ENCODE results near the gene CCDC194. TPM values are rescaled to one million over a fixed set of nuclear protein-coding genes. Genes with fewer than 3 reads are reported as not detected.
A peak's percentile ranks its signal among the peaks of the same experiment; 100 is the strongest.

The CCDC194 gene
- total and polyA plus RNA-seq, 2 of the 13 experiments (the other 11 are each of a cell fraction or from before 2014, with no cell fraction given), result 0.13 to 0.21 TPM

DNA sequence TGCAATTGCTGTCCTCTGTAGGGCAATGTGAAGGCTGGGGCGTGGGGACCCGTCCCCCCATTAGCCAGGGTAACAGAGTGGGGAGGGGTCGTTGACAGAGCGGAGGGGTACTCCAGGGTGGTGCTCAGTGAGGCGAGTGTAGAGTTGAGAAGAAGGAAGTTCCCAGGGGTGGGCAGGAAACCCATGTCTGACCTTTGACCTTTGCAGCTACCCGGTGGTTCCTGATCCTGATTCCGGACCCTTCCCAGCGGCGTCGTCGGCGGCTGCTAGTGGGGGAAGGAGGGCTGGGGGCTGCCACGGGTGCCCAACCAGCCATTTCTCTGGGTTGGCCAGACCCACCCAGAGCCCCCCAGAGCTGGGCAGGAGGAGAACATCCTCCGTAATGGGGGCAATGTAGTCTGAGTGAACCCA lies 14.8 kb downstream of the CCDC194 start (continued):
- TF ChIP-seq ZNF614 (CRISPR knock-in tag; IDR thresholded peaks at IDR 0.05; ENCODE audit: borderline replicate concordance) (no peak), MTF1 (CRISPR knock-in tag; IDR thresholded peaks at IDR 0.05) (no peak), FOXO1 (CRISPR knock-in tag; IDR thresholded peaks at IDR 0.05) (no peak), ZNF33B (CRISPR knock-in tag; IDR thresholded peaks at IDR 0.05) (no peak), SPEN (CRISPR knock-in tag; IDR thresholded peaks at IDR 0.05; ENCODE audit: low read depth) (no peak), ZBTB7B (CRISPR knock-in tag; IDR thresholded peaks at IDR 0.05) (0 out of 2 replicates have a peak, but pooled peaks have one; percentile 29), ZNF737 (CRISPR knock-in tag; IDR thresholded peaks at IDR 0.05; ENCODE audit: borderline replicate concordance) (no peak), EP300 (IDR thresholded peaks at IDR 0.05; ENCODE audit: low read depth in 2 of 2, low read length in 2 of 2) (0 out of 4 replicates have a peak, but pooled peaks of 1 of the 2 experiments have one; percentile 10), EP300 (CRISPR knock-in tag; IDR thresholded peaks at IDR 0.05; ENCODE audit: borderline replicate concordance) (no peak), NFIB (CRISPR knock-in tag; IDR thresholded peaks at IDR 0.05; ENCODE audit: borderline replicate concordance) (no peak), RBM39 (IDR thresholded peaks at IDR 0.05; ENCODE audit: low read depth, low read length, poor library complexity, severe bottlenecking) (no peak), ZNF615 (CRISPR knock-in tag; IDR thresholded peaks at IDR 0.05; ENCODE audit: borderline replicate concordance) (no peak), EED (CRISPR knock-in tag; IDR thresholded peaks at IDR 0.05) (0 out of 2 replicates have a peak, but pooled peaks have one; percentile 31), ZNF207 (IDR thresholded peaks at IDR 0.05; ENCODE audit: borderline replicate concordance) (no peak), ZSCAN31 (CRISPR knock-in tag; IDR thresholded peaks at IDR 0.05; ENCODE audit: low read depth) (no peak), PPARG (CRISPR knock-in tag; conservative IDR thresholded peaks at IDR 0.05) (no peak), SIX1 (CRISPR knock-in tag; IDR thresholded peaks at IDR 0.05; ENCODE audit: borderline replicate concordance) (no peak), MBD4 (IDR thresholded peaks at IDR 0.05; ENCODE audit: borderline replicate concordance, low read length) (no peak), GABPB1 (CRISPR knock-in tag; IDR thresholded peaks at IDR 0.05) (peak; percentile 48), MAFF (IDR thresholded peaks at IDR 0.05; ENCODE audit: low read depth, low read length) (no peak), ZNF891 (CRISPR knock-in tag; IDR thresholded peaks at IDR 0.05) (no peak), ZFP41 (CRISPR knock-in tag; IDR thresholded peaks at IDR 0.05; ENCODE audit: borderline replicate concordance) (no peak)
- TF ChIP-seq, protein P1, sequence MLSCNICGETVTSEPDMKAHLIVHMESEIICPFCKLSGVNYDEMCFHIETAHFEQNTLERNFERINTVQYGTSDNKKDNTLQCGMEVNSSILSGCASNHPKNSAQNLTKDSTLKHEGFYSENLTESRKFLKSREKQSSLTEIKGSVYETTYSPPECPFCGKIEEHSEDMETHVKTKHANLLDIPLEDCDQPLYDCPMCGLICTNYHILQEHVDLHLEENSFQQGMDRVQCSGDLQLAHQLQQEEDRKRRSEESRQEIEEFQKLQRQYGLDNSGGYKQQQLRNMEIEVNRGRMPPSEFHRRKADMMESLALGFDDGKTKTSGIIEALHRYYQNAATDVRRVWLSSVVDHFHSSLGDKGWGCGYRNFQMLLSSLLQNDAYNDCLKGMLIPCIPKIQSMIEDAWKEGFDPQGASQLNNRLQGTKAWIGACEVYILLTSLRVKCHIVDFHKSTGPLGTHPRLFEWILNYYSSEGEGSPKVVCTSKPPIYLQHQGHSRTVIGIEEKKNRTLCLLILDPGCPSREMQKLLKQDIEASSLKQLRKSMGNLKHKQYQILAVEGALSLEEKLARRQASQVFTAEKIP (CRISPR knock-in tag; IDR thresholded peaks at IDR 0.05; ENCODE audit: borderline replicate concordance), result no peak
- TF ChIP-seq, protein P2, sequence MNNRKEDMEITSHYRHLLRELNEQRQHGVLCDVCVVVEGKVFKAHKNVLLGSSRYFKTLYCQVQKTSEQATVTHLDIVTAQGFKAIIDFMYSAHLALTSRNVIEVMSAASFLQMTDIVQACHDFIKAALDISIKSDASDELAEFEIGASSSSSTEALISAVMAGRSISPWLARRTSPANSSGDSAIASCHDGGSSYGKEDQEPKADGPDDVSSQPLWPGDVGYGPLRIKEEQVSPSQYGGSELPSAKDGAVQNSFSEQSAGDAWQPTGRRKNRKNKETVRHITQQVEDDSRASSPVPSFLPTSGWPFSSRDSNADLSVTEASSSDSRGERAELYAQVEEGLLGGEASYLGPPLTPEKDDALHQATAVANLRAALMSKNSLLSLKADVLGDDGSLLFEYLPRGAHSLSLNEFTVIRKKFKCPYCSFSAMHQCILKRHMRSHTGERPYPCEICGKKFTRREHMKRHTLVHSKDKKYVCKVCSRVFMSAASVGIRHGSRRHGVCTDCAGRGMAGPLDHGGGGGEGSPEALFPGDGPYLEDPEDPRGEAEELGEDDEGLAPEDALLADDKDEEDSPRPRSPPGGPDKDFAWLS (CRISPR knock-in tag; IDR thresholded peaks at IDR 0.05; ENCODE audit: borderline replicate concordance), result no peak
- TF ChIP-seq, protein P3, sequence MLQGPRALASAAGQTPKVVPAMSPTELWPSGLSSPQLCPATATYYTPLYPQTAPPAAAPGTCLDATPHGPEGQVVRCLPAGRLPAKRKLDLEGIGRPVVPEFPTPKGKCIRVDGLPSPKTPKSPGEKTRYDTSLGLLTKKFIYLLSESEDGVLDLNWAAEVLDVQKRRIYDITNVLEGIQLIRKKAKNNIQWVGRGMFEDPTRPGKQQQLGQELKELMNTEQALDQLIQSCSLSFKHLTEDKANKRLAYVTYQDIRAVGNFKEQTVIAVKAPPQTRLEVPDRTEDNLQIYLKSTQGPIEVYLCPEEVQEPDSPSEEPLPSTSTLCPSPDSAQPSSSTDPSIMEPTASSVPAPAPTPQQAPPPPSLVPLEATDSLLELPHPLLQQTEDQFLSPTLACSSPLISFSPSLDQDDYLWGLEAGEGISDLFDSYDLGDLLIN (CRISPR knock-in tag; IDR thresholded peaks at IDR 0.05; ENCODE audit: borderline replicate concordance), result no peak
- TF ChIP-seq, protein P4, sequence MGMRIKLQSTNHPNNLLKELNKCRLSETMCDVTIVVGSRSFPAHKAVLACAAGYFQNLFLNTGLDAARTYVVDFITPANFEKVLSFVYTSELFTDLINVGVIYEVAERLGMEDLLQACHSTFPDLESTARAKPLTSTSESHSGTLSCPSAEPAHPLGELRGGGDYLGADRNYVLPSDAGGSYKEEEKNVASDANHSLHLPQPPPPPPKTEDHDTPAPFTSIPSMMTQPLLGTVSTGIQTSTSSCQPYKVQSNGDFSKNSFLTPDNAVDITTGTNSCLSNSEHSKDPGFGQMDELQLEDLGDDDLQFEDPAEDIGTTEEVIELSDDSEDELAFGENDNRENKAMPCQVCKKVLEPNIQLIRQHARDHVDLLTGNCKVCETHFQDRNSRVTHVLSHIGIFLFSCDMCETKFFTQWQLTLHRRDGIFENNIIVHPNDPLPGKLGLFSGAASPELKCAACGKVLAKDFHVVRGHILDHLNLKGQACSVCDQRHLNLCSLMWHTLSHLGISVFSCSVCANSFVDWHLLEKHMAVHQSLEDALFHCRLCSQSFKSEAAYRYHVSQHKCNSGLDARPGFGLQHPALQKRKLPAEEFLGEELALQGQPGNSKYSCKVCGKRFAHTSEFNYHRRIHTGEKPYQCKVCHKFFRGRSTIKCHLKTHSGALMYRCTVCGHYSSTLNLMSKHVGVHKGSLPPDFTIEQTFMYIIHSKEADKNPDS (CRISPR knock-in tag; IDR thresholded peaks at IDR 0.05), result no peak
